OCI-LY1 (cell line): ENCODE data around the gene PRKCB.

Experiments used
- EZH2 ChIP-seq: fragments of 200-600 bp; sonication (generic), shearing (Covaris generic); IDR thresholded peaks from 2 replicates; pipeline ENCODE4 v1.8.0; 2017; ENCODE audit warnings: borderline replicate concordance, mixed run types, mild to moderate bottlenecking, antibody characterized with exemption, low read length, moderate library complexity, mixed read lengths
- TF ChIP-seq, protein P1 (sequence below): fragments of 200-600 bp; sonication (generic), shearing (Covaris generic); IDR thresholded peaks from 2 replicates; pipeline ENCODE4 v1.5.1; 2017; ENCODE audit warnings: mild to moderate bottlenecking, antibody characterized with exemption, low read length, moderate library complexity, mixed read lengths

DNA sequence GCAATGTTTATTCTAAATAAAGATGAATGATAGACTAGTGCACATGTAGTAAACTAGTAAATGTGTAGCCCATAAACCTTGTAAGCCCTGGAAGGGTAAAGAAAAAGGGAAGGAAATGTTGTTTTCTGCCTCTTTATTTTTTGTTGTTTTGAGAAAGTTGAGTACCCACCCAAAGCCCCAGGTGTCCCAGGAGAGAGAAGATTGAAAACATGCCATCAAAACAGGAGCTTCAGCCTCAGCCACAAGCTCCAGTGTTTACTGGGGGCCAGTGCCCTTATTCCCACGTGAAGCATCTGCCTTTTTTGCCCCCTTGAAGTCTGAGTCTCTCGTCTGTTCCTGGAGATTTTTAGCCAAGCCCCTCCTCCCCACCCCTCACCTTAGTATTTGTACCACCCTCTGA lies 121.5 kb downstream of the PRKCB start:
- TF ChIP-seq, protein P1, sequence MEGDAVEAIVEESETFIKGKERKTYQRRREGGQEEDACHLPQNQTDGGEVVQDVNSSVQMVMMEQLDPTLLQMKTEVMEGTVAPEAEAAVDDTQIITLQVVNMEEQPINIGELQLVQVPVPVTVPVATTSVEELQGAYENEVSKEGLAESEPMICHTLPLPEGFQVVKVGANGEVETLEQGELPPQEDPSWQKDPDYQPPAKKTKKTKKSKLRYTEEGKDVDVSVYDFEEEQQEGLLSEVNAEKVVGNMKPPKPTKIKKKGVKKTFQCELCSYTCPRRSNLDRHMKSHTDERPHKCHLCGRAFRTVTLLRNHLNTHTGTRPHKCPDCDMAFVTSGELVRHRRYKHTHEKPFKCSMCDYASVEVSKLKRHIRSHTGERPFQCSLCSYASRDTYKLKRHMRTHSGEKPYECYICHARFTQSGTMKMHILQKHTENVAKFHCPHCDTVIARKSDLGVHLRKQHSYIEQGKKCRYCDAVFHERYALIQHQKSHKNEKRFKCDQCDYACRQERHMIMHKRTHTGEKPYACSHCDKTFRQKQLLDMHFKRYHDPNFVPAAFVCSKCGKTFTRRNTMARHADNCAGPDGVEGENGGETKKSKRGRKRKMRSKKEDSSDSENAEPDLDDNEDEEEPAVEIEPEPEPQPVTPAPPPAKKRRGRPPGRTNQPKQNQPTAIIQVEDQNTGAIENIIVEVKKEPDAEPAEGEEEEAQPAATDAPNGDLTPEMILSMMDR = no peak
- TF ChIP-seq EZH2 = no peak
